Neuronal stem cell (in vitro differentiated cells): ENCODE data around the gene PCCA.

Experiments
- DNase-seq: peaks from one replicate; pipeline ENCODE4 v3.0.0-alpha.2; 2013; ENCODE audit warnings: low spot score
- H2AFZ ChIP-seq: one replicate; pipeline ENCODE4 v1.6.1; 2013; ENCODE audit warnings: mild to moderate bottlenecking, low read length, inconsistent platforms
- H2AK5ac ChIP-seq: 2 replicates; pipeline ENCODE4 v1.6.1; 2013; ENCODE audit warnings: low read depth, mild to moderate bottlenecking, inconsistent platforms, low read length, moderate library complexity, mixed read lengths
- H2BK120ac ChIP-seq: 2 replicates; pipeline ENCODE4 v1.6.1; 2013; ENCODE audit warnings: low read depth, mild to moderate bottlenecking, inconsistent platforms, low read length, moderate library complexity, mixed read lengths
- H2BK12ac ChIP-seq: one replicate; pipeline ENCODE4 v1.6.1; 2013; ENCODE audit warnings: low read length, inconsistent platforms
- H2BK15ac ChIP-seq: 2 replicates; pipeline ENCODE4 v1.6.1; 2013; ENCODE audit warnings: mild to moderate bottlenecking, low read length, inconsistent platforms, mixed read lengths
- H2BK5ac ChIP-seq: one replicate; pipeline ENCODE4 v1.6.1; 2013; ENCODE audit warnings: inconsistent platforms, mild to moderate bottlenecking, low read length, moderate library complexity
- H3K14ac ChIP-seq: one replicate; pipeline ENCODE4 v1.6.1; 2013; ENCODE audit warnings: low read length, inconsistent platforms
- H3K18ac ChIP-seq: 2 replicates; pipeline ENCODE4 v1.6.1; 2013; ENCODE audit warnings: low read length, inconsistent platforms
- H3K23ac ChIP-seq: 2 replicates; pipeline ENCODE4 v1.6.1; 2013; ENCODE audit warnings: low read depth, mild to moderate bottlenecking, mixed read lengths, low read length, inconsistent platforms; ENCODE audit not compliant: poor library complexity
- H3K27ac ChIP-seq: replicated peaks from 3 replicates; pipeline ENCODE4 v1.5.1; 2013; ENCODE audit warnings: low read length, inconsistent platforms
- H3K27me3 ChIP-seq, 3 experiments: 2 replicates each; pipeline ENCODE4 v1.6.1; 2013; ENCODE audit warnings: low read length in 3 of 3, mild to moderate bottlenecking in 2 of 3, inconsistent platforms in 1 of 3, low read depth in 1 of 3, mixed read lengths in 1 of 3, moderate library complexity in 1 of 3; ENCODE audit not compliant: control insufficient read depth in 3 of 3, insufficient read depth in 3 of 3
- H3K36me3 ChIP-seq, 2 donors: replicated peaks in 1 of 2; 2 replicates each; pipeline ENCODE4 v1.6.1; 2013; ENCODE audit warnings: low read length in 2 of 2; ENCODE audit not compliant: control insufficient read depth in 2 of 2, insufficient read depth in 2 of 2
- H3K4ac ChIP-seq: 2 replicates; pipeline ENCODE4 v1.6.1; 2013; ENCODE audit warnings: inconsistent platforms, mild to moderate bottlenecking, low read length, moderate library complexity
- H3K4me1 ChIP-seq, 2 donors: 1 replicate in 1 of 2; 2 replicates in 1 of 2; pipeline ENCODE4 v1.6.1; 2013; ENCODE audit warnings: low read length in 2 of 2, low read depth in 1 of 2; ENCODE audit not compliant: control insufficient read depth in 2 of 2, insufficient read depth in 1 of 2
- H3K4me2 ChIP-seq: one replicate; pipeline ENCODE4 v1.6.1; 2013; ENCODE audit warnings: mild to moderate bottlenecking, low read length, inconsistent platforms; ENCODE audit not compliant: insufficient read depth, poor library complexity, severe bottlenecking
- H3K4me3 ChIP-seq, 2 donors: 2 replicates each; pipeline ENCODE4 v1.5.1; 2013; ENCODE audit warnings: low read length in 2 of 2, mild to moderate bottlenecking in 2 of 2, inconsistent platforms in 1 of 2, moderate library complexity in 1 of 2
- H3K79me1 ChIP-seq: one replicate; pipeline ENCODE4 v1.6.1; 2013; ENCODE audit warnings: low read depth, mild to moderate bottlenecking, inconsistent platforms, low read length, moderate library complexity
- H3K9ac ChIP-seq: one replicate; pipeline ENCODE4 v1.6.1; 2013; ENCODE audit warnings: mild to moderate bottlenecking, low read depth, low read length, inconsistent platforms; ENCODE audit not compliant: poor library complexity
- H3K9me3 ChIP-seq, 2 donors: replicated peaks in 1 of 2; 2 replicates each; pipeline versions ENCODE3 to v1.6.1; 2013; ENCODE audit warnings: low read length in 2 of 2, mild to moderate bottlenecking in 2 of 2, inconsistent platforms in 1 of 2, low read depth in 1 of 2, mixed read lengths in 1 of 2, moderate library complexity in 1 of 2; ENCODE audit not compliant: control insufficient read depth in 2 of 2, insufficient read depth in 1 of 2
- H4K8ac ChIP-seq: one replicate; pipeline ENCODE4 v1.6.1; 2013; ENCODE audit warnings: low read depth, mild to moderate bottlenecking, inconsistent platforms, low read length, moderate library complexity
- H4K91ac ChIP-seq: one replicate; pipeline ENCODE4 v1.6.1; 2013; ENCODE audit warnings: low read length, low read depth, mild to moderate bottlenecking, inconsistent platforms; ENCODE audit not compliant: poor library complexity
- WGBS, 2 donors: extraction: QIAGEN DNeasy Blood & Tissue Kit; methylation state at CpG; one replicate each; pipeline ENCODE4 v1.1.7; 2013; ENCODE audit warnings: missing lambda C conversion rate in 2 of 2, mixed read lengths in 1 of 2; ENCODE audit not compliant: insufficient read length in 2 of 2, insufficient replicate concordance in 1 of 2; ENCODE audit errors: extremely low coverage in 2 of 2; 5-methylcytosine and 5-hydroxymethylcytosine counted together

PCCA gene

GRCh38 chr13:100356426-100356825, 267.5 kb downstream of the PCCA start:
- DNase-seq, result no peak
- Histone ChIP-seq H3K27me3 (no peaks in the 10 kb centered on the region), H2AFZ (no peak overlapping the region), H3K23ac (no peak overlapping the region), H3K9me3 (no peaks in the 10 kb centered on the region), H4K91ac (no peak overlapping the region), H2AK5ac (no peak overlapping the region), H3K4me1 (no peaks in the 10 kb centered on the region), H3K4me2 (no peak overlapping the region), H2BK120ac (no peak overlapping the region), H3K4ac (no peak overlapping the region), H3K4me3 (no peak overlapping the region), H3K9ac (no peak overlapping the region), H3K27ac (no peak overlapping the region), H3K14ac (no peak overlapping the region), H2BK15ac (no peak overlapping the region), H3K36me3 (no peaks in the 10 kb centered on the region), H3K79me1 (no peaks in the 10 kb centered on the region), H4K8ac (no peak overlapping the region), H2BK12ac (no peak overlapping the region), H3K18ac (no peak overlapping the region), H2BK5ac (no peak overlapping the region)
- no CpG with 5 or more reads among the region's 1 CpG for WGBS, 2 donors

- no peaks in the 10 kb centered on the region for H3K27me3 ChIP-seq
- no peak overlapping the region for H3K18ac ChIP-seq
- no peak overlapping the region for H3K4me3 ChIP-seq
- no peaks in the 10 kb centered on the region for H3K79me1 ChIP-seq
- no peak for DNase-seq
- H4K8ac ChIP-seq, result no peak overlapping the region
- no peak overlapping the region for H3K4me2 ChIP-seq
- no peak overlapping the region for H2BK120ac ChIP-seq
- H3K14ac ChIP-seq, result no peak overlapping the region
- no peak overlapping the region for H3K23ac ChIP-seq
- WGBS, 2 donors, result no CpG with 5 or more reads among the region's 3 CpGs
- no peak overlapping the region for H2BK15ac ChIP-seq
- H2BK5ac ChIP-seq, result no peak overlapping the region
- no peaks in the 10 kb centered on the region for H3K4me1 ChIP-seq
- no peak overlapping the region for H3K27ac ChIP-seq
- H3K9me3 ChIP-seq, result no peaks in the 10 kb centered on the region
- no peak overlapping the region for H3K9ac ChIP-seq
- H2AK5ac ChIP-seq, result no peak overlapping the region
- H3K4ac ChIP-seq, result no peak overlapping the region
- no peaks in the 10 kb centered on the region for H3K36me3 ChIP-seq
- no peak overlapping the region for H2BK12ac ChIP-seq
- no peak overlapping the region for H2AFZ ChIP-seq
- H4K91ac ChIP-seq, result no peak overlapping the region
Observed at GRCh38 chr13:100356889-100357288, 268.0 kb downstream of the PCCA start.

DNA sequence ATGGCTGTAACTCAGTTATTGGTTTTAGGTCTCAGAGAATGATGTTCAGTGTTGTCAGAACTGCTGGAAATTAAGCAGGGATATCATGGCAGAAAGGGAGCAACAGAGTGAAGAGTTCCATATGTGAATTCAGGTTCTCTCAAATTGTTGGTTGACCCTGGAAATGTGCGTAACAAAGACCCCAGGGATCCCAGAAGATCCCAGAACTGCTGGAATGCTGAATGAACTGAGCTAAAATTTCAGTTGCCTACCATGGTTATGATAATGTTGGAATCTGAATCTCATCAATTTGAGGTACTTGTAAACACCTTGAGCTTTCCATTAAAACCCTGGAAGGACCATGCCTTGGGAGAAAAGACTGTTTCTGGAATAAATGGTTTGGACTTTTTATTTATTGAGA, 268.9 kb downstream of the PCCA start:
- no CpG with 5 or more reads among the region's 1 CpG for WGBS, 2 donors
- no peak overlapping the region for H2BK15ac ChIP-seq
- H4K91ac ChIP-seq, result no peak overlapping the region
- no peak for DNase-seq
- no peak overlapping the region for H3K18ac ChIP-seq
- H3K9ac ChIP-seq, result no peak overlapping the region
- H3K4me1 ChIP-seq, result peaks cover 0 to 7% of the 10 kb centered on the region in 2 donors
- H3K36me3 ChIP-seq, result no peaks in the 10 kb centered on the region
- no peaks in the 10 kb centered on the region for H3K27me3 ChIP-seq
- no peak overlapping the region for H3K23ac ChIP-seq
- no peak overlapping the region for H2AFZ ChIP-seq
- no peaks in the 10 kb centered on the region for H3K9me3 ChIP-seq
- no peak overlapping the region for H3K27ac ChIP-seq
- no peak overlapping the region for H2BK120ac ChIP-seq
- no peak overlapping the region for H3K14ac ChIP-seq
- H4K8ac ChIP-seq, result no peak overlapping the region
- no peak overlapping the region for H2BK12ac ChIP-seq
- H3K4me2 ChIP-seq, result no peak overlapping the region
- H2AK5ac ChIP-seq, result no peak overlapping the region
- H2BK5ac ChIP-seq, result no peak overlapping the region
- no peak overlapping the region for H3K4me3 ChIP-seq
- H3K4ac ChIP-seq, result no peak overlapping the region
- H3K79me1 ChIP-seq, result no peaks in the 10 kb centered on the region

- Histone ChIP-seq H3K9ac (no peak overlapping the region), H2BK12ac (no peak overlapping the region), H3K4me2 (no peak overlapping the region), H2AK5ac (no peak overlapping the region), H2BK120ac (no peak overlapping the region), H3K27me3 (no peaks in the 10 kb centered on the region), H3K27ac (no peak overlapping the region), H3K18ac (no peak overlapping the region), H3K4me3 (no peak overlapping the region), H3K36me3 (no peaks in the 10 kb centered on the region), H3K14ac (no peak overlapping the region), H4K8ac (no peak overlapping the region), H2BK5ac (no peak overlapping the region), H3K4ac (no peak overlapping the region), H3K79me1 (no peaks in the 10 kb centered on the region), H2AFZ (no peak overlapping the region), H2BK15ac (no peak overlapping the region), H4K91ac (no peak overlapping the region), H3K4me1 (peaks cover 7 to 27% of the 10 kb centered on the region in 2 donors), H3K9me3 (no peaks in the 10 kb centered on the region), H3K23ac (no peak overlapping the region)
- no peak for DNase-seq
- no CpG with 5 or more reads among the region's 2 CpGs for WGBS, 2 donors
Observed at GRCh38 chr13:100361504-100361903, 272.6 kb downstream of the PCCA start.
